Activated naive CD4-positive, alpha-beta T cell treated with anti-CD3 and anti-CD28 coated beads, Interleukin-2, amount 50 U/mL, for 24 hours (primary cell): ENCODE results near the gene EPN3.

Experiments
- H3K27ac Mint-ChIP-seq: one replicate; pipeline ENCODE4 v1.8.0; 2021; ENCODE audit warnings: mild to moderate bottlenecking, mixed read lengths
- H3K27me3 Mint-ChIP-seq: one replicate; pipeline ENCODE4 v1.8.0; 2021; ENCODE audit warnings: mixed read lengths
- H3K36me3 Mint-ChIP-seq: one replicate; pipeline ENCODE4 v1.8.0; 2021; ENCODE audit warnings: mixed read lengths
- H3K4me1 Mint-ChIP-seq: one replicate; pipeline ENCODE4 v1.8.0; 2021; ENCODE audit warnings: mixed read lengths
- H3K4me3 Mint-ChIP-seq: one replicate; pipeline ENCODE4 v1.8.0; 2021; ENCODE audit warnings: mild to moderate bottlenecking, mixed read lengths
- H3K9me3 Mint-ChIP-seq: one replicate; pipeline ENCODE4 v1.8.0; 2021; ENCODE audit warnings: mixed read lengths

The EPN3 gene

DNA sequence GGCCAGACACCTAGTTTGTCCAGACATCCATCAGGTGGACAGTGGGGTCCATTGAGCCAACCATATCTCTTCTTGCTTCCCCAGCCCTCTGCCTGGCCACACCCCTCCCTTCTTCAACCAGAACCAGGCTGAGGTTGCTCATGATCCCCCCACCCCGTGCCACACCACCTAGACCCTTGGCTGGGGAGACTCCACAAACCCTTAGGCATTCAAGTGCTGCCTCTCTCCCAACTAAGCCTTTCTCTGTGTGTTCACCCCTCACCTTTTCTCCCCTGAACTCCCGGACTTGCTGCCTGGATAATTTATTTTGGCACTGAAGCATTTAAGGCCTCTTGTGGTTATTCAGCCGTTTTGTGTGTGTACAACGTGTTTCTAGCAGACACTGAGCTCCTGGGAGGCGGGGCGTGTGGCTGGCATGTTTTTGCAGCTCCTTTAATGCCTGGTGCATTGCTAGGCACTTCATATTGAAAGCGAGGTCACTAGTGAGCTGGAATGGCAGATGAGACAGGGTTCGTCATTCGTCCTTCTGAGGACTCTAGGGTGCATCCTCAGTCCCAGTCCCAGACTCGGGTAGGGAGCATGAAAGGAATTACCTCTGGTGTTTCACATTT lies 56.7 kb downstream of the EPN3 start:
- H3K4me1 Mint-ChIP-seq, result no peaks in the 10 kb centered on the region
- no peak overlapping the region for H3K27ac Mint-ChIP-seq
- H3K9me3 Mint-ChIP-seq, result no peaks in the 10 kb centered on the region
- no peak overlapping the region for H3K4me3 Mint-ChIP-seq
- H3K27me3 Mint-ChIP-seq, result no peaks in the 10 kb centered on the region
- no peaks in the 10 kb centered on the region for H3K36me3 Mint-ChIP-seq

DNA sequence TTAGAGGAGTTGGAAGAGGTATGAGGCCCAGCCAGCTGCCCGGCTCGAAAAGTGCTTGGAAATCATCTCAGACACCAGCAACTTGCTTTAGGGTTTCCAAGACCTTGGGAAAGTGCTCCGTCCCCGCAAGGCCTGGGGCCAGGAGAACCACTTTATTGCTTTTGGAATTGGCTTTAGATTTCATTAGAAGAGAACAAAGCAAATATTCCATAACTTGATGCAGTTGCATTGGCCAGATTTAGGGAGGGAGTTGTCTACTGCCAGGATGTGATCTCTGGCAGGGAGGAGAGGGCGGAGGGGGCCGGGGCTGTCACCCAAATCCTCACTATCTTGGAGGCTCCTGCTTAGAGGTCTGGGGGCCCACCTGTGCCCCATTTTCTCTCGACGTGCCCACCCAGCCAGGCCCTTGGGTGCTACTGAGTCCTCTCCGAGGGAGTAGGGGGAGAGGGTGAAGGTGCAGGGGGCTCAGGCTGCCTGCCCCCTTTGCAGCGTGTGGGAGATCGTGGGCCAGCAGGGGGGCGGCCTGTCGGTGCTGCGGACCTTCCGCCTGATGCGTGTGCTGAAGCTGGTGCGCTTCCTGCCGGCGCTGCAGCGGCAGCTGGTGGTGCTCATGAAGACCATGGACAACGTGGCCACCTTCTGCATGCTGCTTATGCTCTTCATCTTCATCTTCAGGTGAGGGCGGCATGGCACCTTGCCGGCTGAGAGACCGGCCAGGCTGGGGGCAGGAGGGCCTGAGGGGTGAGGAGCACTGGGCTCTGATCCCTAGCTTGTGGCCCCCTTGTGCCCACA lies 58.6 kb downstream of the EPN3 start:
- no peak overlapping the region for H3K4me3 Mint-ChIP-seq
- H3K4me1 Mint-ChIP-seq, result no peaks in the 10 kb centered on the region
- H3K9me3 Mint-ChIP-seq, result no peaks in the 10 kb centered on the region
- H3K27ac Mint-ChIP-seq, result no peak overlapping the region
- H3K27me3 Mint-ChIP-seq, result no peaks in the 10 kb centered on the region
- no peaks in the 10 kb centered on the region for H3K36me3 Mint-ChIP-seq

DNA sequence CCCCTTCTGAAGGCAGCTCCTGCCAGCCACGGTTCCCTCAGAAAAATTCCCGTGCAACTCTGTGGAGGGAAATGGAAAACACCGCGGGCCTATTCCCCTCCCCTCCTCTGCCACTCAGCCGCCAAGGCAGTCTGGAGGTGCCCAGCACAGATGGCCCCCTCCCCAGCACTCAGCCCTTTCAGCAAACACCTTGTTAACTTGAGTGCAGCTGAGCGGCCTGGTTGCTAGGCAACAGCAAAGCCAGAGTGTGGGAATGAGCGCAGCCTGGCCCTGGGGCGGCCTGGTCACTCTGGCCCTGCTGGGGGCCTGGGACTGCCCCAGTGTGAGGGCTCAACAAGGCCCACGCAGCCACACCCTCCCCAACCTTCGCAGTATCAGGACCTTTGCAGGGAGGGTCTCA lies 60.8 kb downstream of the EPN3 start:
- no peaks in the 10 kb centered on the region for H3K36me3 Mint-ChIP-seq
- H3K27me3 Mint-ChIP-seq, result no peaks in the 10 kb centered on the region
- H3K9me3 Mint-ChIP-seq, result no peaks in the 10 kb centered on the region
- no peaks in the 10 kb centered on the region for H3K4me1 Mint-ChIP-seq
- H3K27ac Mint-ChIP-seq, result no peak overlapping the region
- no peak overlapping the region for H3K4me3 Mint-ChIP-seq
